ES-I3 (cell line): Measurements from ENCODE around the gene B3GNT9.

Experiments used
- H3K36me3 ChIP-seq: 2 replicates; pipeline ENCODE4 v1.6.1; 2013; ENCODE audit warnings: mild to moderate bottlenecking, low read length, control low read depth, moderate library complexity; ENCODE audit not compliant: insufficient read depth
- H3K4me1 ChIP-seq: 2 replicates; pipeline ENCODE4 v1.6.1; 2013; ENCODE audit warnings: mild to moderate bottlenecking, control low read depth, low read length; ENCODE audit not compliant: insufficient read depth
- H3K9ac ChIP-seq: 2 replicates; pipeline ENCODE4 v1.6.1; 2013; ENCODE audit warnings: low read depth, mild to moderate bottlenecking, low read length, moderate library complexity
- H3K9me3 ChIP-seq: 2 replicates; pipeline ENCODE4 v1.6.1; 2013; ENCODE audit warnings: mild to moderate bottlenecking, low read length, moderate library complexity; ENCODE audit not compliant: control insufficient read depth, insufficient read depth

The B3GNT9 gene

GRCh38 chr16:67190448-67191399 is 39.9 kb upstream of the B3GNT9 start:
- H3K9ac ChIP-seq: no peak overlapping the region
- peaks cover 11% of the 10 kb centered on the region for H3K4me1 ChIP-seq

GRCh38 chr16:67190041-67190440 is 39.2 kb upstream of the B3GNT9 start, which contains the start of gene EXOC3L1:
EXOC3L1 (minus strand) TSS chr16:67190136; CDS start chr16:67189676, 460 bp downstream.
- Histone ChIP-seq H3K4me1 (peaks cover 11% of the 10 kb centered on the region), H3K36me3 (peaks cover 15% of the 10 kb centered on the region), H3K9me3 (no peaks in the 10 kb centered on the region), H3K9ac (no peak within 1 kb of the TSS)

More at GRCh38 chr16:67190448-67191399, 39.9 kb upstream of the B3GNT9 start:
- no peaks in the 10 kb centered on the region for H3K9me3 ChIP-seq
- peaks cover 15% of the 10 kb centered on the region for H3K36me3 ChIP-seq

- H3K9ac ChIP-seq: no peak overlapping the region
- H3K4me1 ChIP-seq: peaks cover 11% of the 10 kb centered on the region
- H3K36me3 ChIP-seq: peaks cover 7% of the 10 kb centered on the region
- H3K9me3 ChIP-seq: no peaks in the 10 kb centered on the region
Observed at GRCh38 chr16:67188798-67189197, 38.0 kb upstream of the B3GNT9 start.

GRCh38 chr16:67188323-67188722 is 37.5 kb upstream of the B3GNT9 start:
- Histone ChIP-seq H3K4me1 (peaks cover 11% of the 10 kb centered on the region), H3K9me3 (no peaks in the 10 kb centered on the region), H3K36me3 (peaks cover 3% of the 10 kb centered on the region; the same call in 1 of the 2 replicates), H3K9ac (no peak overlapping the region)

- no peaks in the 10 kb centered on the region for H3K9me3 ChIP-seq
- H3K4me1 ChIP-seq: peaks cover 5% of the 10 kb centered on the region; the same call in 1 of the 2 replicates
- no peak overlapping the region for H3K9ac ChIP-seq
- H3K36me3 ChIP-seq: no peaks in the 10 kb centered on the region
Observed at GRCh38 chr16:67187175-67187890, 36.5 kb upstream of the B3GNT9 start.

GRCh38 chr16:67186550-67186950 is 35.8 kb upstream of the B3GNT9 start:
- Histone ChIP-seq H3K36me3 (no peaks in the 10 kb centered on the region), H3K4me1 (peaks cover 5% of the 10 kb centered on the region; the same call in 1 of the 2 replicates), H3K9ac (no peak overlapping the region), H3K9me3 (no peaks in the 10 kb centered on the region)

- Histone ChIP-seq H3K4me1 (peaks cover 4% of the 10 kb centered on the region; the same call in 1 of the 2 replicates), H3K9me3 (no peaks in the 10 kb centered on the region), H3K9ac (no peak overlapping the region), H3K36me3 (no peaks in the 10 kb centered on the region)
Observed at GRCh38 chr16:67185651-67186134, 34.9 kb upstream of the B3GNT9 start.

- H3K36me3 ChIP-seq: no peaks in the 10 kb centered on the region
- no peaks in the 10 kb centered on the region for H3K9me3 ChIP-seq
- no peaks in the 10 kb centered on the region; the same call in 1 of the 2 replicates for H3K4me1 ChIP-seq
- H3K9ac ChIP-seq: peak overlapping the region; percentile 99; the same call in 1 of the 2 replicates
Observed at GRCh38 chr16:67184995-67185650, 34.3 kb upstream of the B3GNT9 start.

- no peaks in the 10 kb centered on the region for H3K36me3 ChIP-seq
- no peaks in the 10 kb centered on the region; the same call in 1 of the 2 replicates for H3K4me1 ChIP-seq
- H3K9me3 ChIP-seq: no peaks in the 10 kb centered on the region
- H3K9ac ChIP-seq: peak overlapping the region; percentile 99; the same call in 1 of the 2 replicates
Observed at GRCh38 chr16:67184453-67184994, 33.7 kb upstream of the B3GNT9 start.

- Histone ChIP-seq H3K9me3 (no peaks in the 10 kb centered on the region), H3K4me1 (peaks cover 1% of the 10 kb centered on the region; the same call in 1 of the 2 replicates), H3K36me3 (no peaks in the 10 kb centered on the region), H3K9ac (peak within 1 kb of the TSS; percentile 99)
Observed at GRCh38 chr16:67183627-67184452, 33.0 kb upstream of the B3GNT9 start, which contains the start of gene MATCAP1. MATCAP1 (minus strand) TSS chr16:67183963; CDS start chr16:67180610, 3,353 bp downstream.

GRCh38 chr16:67183284-67183626 is 32.5 kb upstream of the B3GNT9 start:
- Histone ChIP-seq H3K9me3 (no peaks in the 10 kb centered on the region), H3K9ac (peak overlapping the region; percentile 99; the same call in 1 of the 2 replicates), H3K4me1 (peaks cover 4% of the 10 kb centered on the region; the same call in 1 of the 2 replicates), H3K36me3 (no peaks in the 10 kb centered on the region)

- Histone ChIP-seq H3K9me3 (no peaks in the 10 kb centered on the region), H3K36me3 (no peaks in the 10 kb centered on the region), H3K9ac (no peak overlapping the region), H3K4me1 (peaks cover 4% of the 10 kb centered on the region; the same call in 1 of the 2 replicates)
Observed at GRCh38 chr16:67182288-67182687, 31.5 kb upstream of the B3GNT9 start.

- H3K9me3 ChIP-seq: no peaks in the 10 kb centered on the region
- H3K9ac ChIP-seq: no peak overlapping the region
- peaks cover 4% of the 10 kb centered on the region; the same call in 1 of the 2 replicates for H3K4me1 ChIP-seq
- H3K36me3 ChIP-seq: no peaks in the 10 kb centered on the region
Observed at GRCh38 chr16:67181346-67181745, 30.5 kb upstream of the B3GNT9 start.
